RWPE1 (cell line): ENCODE results near the gene PAFAH1B2.
A peak's percentile ranks its signal among the peaks of the same experiment; 100 is the strongest.

Source experiments
- CTCF ChIA-PET: fragments of 350-600 bp; sonication (Branson Sonifier 250); formaldehyde crosslinking; extraction: SDS; loops from one replicate; lab custom pipeline; 2021; lab: Yijun Ruan, JAX
- POLR2A ChIA-PET: fragments of 400-600 bp; formaldehyde crosslinking; extraction: SDS; loops from one replicate; lab custom pipeline; 2020; ENCODE audit warnings: antibody characterized with exemption; ENCODE audit not compliant: low non-redundant PET; lab: Yijun Ruan, JAX
- DNase-seq: peaks from one replicate; pipeline ENCODE4 v3.0.0; 2012; ENCODE audit warnings: low spot score
- H3K27ac ChIP-seq: fragments of 450-650 bp; 2 replicates; pipeline ENCODE4 v1.5.1; 2017
- TF ChIP-seq, protein P1 (sequence below): fragments of 450-650 bp; conservative IDR thresholded peaks from 2 replicates; pipeline ENCODE4 v1.5.1; 2017; ENCODE audit warnings: low read depth, mild to moderate bottlenecking

The PAFAH1B2 gene

DNA sequence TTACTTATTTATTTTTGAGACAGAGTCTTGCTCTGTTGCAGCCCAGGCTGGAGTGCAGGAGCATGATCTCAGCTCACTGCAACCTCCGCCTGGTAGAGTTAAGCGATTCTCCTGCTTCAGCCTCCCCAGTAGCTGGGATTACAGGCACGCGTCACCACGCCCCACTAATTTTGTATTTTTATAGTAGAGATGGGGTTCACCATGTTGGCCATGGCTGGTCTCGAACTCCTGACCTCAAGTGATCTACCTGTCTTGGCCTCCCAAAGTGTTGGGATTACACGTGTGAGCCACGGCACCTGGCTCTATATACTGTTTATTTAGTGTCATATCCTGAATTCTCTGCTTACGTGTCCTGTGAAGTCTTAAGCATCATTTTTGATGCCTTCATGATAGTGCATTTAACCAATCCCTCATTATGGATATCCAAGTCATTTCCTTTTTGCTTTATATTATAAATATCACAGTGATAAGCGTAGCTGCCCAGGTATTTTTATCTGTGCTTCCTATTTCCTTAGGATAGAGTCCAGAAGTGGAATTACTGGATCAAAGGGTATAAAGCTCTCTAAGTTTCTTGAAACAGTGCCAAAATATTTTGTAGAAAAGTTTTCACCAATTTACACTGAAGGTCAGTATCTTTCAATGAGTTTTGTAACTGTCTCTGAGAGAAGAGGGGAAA lies 33.6 kb downstream of the PAFAH1B2 start:
- peak overlapping the region; percentile 78 for H3K27ac ChIP-seq
- CTCF ChIA-PET, result no interaction called here
- DNase-seq, result no peak
- POLR2A ChIA-PET, result no interaction called here
- TF ChIP-seq, protein P1, sequence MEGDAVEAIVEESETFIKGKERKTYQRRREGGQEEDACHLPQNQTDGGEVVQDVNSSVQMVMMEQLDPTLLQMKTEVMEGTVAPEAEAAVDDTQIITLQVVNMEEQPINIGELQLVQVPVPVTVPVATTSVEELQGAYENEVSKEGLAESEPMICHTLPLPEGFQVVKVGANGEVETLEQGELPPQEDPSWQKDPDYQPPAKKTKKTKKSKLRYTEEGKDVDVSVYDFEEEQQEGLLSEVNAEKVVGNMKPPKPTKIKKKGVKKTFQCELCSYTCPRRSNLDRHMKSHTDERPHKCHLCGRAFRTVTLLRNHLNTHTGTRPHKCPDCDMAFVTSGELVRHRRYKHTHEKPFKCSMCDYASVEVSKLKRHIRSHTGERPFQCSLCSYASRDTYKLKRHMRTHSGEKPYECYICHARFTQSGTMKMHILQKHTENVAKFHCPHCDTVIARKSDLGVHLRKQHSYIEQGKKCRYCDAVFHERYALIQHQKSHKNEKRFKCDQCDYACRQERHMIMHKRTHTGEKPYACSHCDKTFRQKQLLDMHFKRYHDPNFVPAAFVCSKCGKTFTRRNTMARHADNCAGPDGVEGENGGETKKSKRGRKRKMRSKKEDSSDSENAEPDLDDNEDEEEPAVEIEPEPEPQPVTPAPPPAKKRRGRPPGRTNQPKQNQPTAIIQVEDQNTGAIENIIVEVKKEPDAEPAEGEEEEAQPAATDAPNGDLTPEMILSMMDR, result no peak

DNA sequence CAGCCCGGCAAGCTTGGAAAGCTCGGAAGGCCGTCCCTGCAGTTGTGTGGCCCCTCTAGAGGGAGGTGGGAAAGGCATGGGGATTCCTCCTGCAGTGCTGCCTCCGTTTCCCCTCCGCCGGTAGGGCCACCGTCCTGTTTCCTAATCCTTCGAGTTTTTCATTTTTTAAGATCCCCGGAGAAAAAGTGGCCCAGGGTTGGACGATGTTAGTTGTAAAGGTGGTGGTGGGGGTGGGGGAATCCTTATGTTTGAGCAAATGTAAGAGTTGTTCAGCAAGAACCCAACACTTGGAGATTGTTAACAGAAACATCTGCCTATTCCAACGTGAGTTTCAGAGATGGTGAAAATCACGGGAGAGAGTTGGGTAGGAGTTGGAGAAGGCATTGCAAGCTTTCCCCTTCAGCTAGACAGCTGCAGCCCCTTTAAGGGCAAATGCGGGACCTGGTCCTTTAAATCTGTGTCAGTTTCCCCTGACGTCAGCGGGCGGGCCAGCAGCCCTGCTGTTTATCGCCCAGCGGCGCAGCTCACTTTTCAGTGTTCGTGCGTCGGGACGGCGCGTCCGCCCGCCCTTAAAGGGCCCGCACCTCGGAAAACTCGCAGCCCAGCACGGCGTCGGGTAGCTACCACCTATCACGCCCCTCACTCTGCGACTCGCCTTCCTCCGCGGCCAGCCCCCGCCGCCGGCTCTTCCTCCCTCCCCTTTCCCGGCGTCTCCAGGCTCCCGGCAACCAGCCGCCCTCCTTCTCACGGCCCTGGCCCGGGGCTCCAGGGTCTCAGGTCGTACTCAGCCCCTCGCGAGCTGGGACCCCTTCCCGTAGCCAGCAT lies 34.3 kb downstream of the PAFAH1B2 start, which contains the start of gene SIDT2:
Gene SIDT2 (plus strand): TSS at position 534 of the 825 bp plus-strand sequence. CDS start 521 bp downstream, outside the sequence.
- ChIA-PET POLR2A (interaction anchor here (0.6 kb wide), 1 partner anchor 8 kb away, joined by 12 read pairs; no protein-coding TSS in a partner anchor), CTCF (interaction anchor here (1.1 kb wide), 1 partner anchor 298 kb away, joined by 5 read pairs; no protein-coding TSS in a partner anchor)
- peak within 1 kb of the TSS; percentile 78 for H3K27ac ChIP-seq
- TF ChIP-seq, protein P1, result no peak
- DNase-seq, result peak; percentile 83

DNA sequence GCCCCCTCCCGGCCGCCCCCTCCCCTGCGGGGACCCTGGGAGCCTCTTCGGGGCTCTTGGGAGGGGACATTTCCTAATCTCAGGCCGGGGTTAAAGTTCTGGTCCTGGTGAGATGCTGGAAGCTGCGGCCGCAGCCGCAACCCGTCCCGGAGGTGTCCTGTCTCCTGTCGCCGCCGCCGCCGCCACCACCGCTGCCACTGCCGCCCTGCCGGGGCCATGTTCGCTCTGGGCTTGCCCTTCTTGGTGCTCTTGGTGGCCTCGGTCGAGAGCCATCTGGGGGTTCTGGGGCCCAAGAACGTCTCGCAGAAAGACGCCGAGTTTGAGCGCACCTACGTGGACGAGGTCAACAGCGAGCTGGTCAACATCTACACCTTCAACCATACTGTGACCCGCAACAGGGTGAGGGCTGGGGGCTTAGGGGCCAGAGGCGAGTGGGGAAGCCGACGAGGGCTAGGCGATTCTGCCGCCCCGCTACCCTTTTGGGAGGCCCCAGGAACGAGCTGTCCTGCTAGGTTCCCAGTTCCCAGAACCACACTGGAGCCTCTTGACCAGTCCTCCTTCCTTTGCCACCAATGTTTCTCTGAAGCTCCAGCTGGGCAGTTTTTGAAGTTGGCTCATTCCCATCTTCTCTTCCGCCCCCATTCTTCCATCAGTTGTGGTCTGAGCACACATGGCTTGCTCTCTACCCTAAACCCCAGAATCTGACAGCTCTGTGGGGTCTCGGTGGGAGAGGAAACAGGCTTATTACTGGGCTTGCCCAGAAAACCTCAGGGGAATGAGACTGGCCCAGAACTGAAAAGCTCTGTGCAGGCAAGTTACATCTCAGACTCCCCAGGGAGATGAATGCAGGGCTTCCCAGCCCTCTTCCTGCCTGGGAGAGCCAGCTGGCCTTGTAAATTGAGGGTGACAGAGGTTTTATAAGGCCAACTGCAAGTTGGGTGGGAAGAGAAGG lies 35.2 kb downstream of the PAFAH1B2 start:
- H3K27ac ChIP-seq, result peak overlapping the region; percentile 78
- CTCF ChIA-PET, result interaction anchor here (1.1 kb wide), 1 partner anchor 299 kb away, joined by 5 read pairs; no protein-coding TSS in a partner anchor
- no peak for DNase-seq
- TF ChIP-seq, protein P1, result no peak
- POLR2A ChIA-PET, result no interaction called here

DNA sequence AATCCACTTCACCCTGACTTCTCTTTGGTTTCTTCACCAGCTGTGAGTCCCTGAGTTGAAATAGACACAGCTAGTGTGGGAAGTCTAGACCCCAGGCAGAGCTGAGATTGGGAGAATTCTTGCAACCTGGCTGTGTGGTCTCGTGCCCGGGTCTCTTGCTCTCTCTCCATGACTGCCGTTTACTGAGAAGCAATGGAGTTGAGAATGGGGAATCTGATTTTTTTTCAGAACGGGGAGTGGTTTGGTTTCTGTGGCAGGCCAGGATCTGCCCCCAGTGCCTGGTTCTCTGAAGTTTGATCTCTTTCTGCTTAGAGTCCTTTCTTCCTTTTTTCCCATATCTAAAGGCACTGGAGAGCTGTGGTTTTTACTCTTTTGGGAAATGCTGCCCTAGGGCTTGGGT lies 35.9 kb downstream of the PAFAH1B2 start:
- no peak for DNase-seq
- TF ChIP-seq, protein P1, result no peak
- H3K27ac ChIP-seq, result peak overlapping the region; percentile 78
- ChIA-PET CTCF (interaction anchor here (0.7 to 0.8 kb wide), 2 partner anchors 48 to 246 kb away, joined by 4 to 5 read pairs; no protein-coding TSS in a partner anchor), POLR2A (no interaction called here)

DNA sequence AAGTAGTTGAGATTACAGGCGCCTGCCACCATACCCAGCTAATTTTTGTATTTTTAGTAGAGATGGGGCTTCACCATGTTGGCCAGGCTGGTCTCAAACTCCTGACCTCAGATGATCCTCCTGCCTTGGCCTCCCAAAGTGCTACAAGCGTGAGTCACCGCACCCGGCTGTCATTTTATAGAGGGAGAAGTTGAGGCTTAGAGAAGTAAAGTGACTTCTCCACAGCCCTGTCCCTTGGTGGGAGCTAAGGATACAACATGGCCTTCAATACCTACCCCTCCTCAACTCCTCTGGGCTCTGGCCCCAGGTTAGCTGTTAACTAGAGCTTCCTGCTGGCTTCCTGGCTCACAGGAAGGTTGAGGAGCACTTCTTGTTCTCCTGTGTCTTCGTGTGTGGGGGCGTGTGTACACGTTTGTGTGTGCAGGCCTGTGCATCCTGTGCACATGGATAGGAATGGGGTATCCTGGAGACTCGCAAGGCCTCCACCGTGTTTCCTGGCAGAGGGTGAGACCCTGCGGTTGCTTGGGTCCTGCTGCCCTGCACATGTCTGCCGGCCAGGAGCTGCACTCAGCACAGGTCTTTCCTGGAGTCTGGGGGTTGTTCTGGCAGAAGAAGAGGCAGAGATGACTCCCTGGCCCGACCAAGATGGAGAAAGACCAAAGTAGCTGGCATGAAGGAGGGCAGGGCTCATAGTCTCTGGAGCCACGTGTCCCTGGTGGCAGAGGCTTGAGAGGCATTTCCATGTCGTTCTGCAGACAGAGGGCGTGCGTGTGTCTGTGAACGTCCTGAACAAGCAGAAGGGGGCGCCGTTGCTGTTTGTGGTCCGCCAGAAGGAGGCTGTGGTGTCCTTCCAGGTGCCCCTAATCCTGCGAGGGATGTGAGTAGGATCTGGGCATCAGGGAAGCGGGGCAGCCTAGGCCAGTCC lies 36.8 kb downstream of the PAFAH1B2 start:
- TF ChIP-seq, protein P1, result no peak
- POLR2A ChIA-PET, result no interaction called here
- CTCF ChIA-PET, result interaction anchor here (0.6 to 0.8 kb wide), 3 partner anchors 47 to 245 kb away, joined by 3 to 5 read pairs (median 4); no protein-coding TSS in a partner anchor
- no peak for DNase-seq
- H3K27ac ChIP-seq, result no peak overlapping the region
